ENCODE results near the gene ERICH2.

Gene ERICH2

GRCh38 chr2:170843656-170844055 lies 73.5 kb downstream of the ERICH2 start:
- no peak for DNase-seq (ENCODE audit: low spot score)
- no peak overlapping the region for H3K4me3 ChIP-seq
- no peak overlapping the region for H3K27ac ChIP-seq
- TF ChIP-seq, protein P1, sequence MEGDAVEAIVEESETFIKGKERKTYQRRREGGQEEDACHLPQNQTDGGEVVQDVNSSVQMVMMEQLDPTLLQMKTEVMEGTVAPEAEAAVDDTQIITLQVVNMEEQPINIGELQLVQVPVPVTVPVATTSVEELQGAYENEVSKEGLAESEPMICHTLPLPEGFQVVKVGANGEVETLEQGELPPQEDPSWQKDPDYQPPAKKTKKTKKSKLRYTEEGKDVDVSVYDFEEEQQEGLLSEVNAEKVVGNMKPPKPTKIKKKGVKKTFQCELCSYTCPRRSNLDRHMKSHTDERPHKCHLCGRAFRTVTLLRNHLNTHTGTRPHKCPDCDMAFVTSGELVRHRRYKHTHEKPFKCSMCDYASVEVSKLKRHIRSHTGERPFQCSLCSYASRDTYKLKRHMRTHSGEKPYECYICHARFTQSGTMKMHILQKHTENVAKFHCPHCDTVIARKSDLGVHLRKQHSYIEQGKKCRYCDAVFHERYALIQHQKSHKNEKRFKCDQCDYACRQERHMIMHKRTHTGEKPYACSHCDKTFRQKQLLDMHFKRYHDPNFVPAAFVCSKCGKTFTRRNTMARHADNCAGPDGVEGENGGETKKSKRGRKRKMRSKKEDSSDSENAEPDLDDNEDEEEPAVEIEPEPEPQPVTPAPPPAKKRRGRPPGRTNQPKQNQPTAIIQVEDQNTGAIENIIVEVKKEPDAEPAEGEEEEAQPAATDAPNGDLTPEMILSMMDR (IDR thresholded peaks at IDR 0.05): no peak

DNA sequence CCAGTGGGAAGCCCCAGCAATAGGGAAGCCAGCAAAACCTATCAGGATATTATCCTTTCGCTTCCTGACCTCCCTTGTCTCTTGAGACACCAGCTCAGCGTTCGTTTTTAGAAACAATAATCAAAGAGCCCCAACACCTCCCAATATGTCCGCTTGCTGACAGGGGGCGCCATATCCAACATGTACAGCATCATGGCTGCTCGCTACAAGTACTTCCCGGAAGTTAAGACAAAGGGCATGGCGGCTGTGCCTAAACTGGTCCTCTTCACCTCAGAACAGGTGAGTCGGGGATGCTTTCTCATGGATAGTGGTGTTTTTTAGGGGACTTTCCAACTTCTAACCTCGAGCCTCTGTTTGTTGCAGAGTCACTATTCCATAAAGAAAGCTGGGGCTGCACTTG lies 75.2 kb downstream of the ERICH2 start:
- no peak for DNase-seq (ENCODE audit: low spot score)
- no peak overlapping the region for H3K4me3 ChIP-seq
- TF ChIP-seq, protein P1 (IDR thresholded peaks at IDR 0.05): no peak
- H3K27ac ChIP-seq: no peak overlapping the region

GRCh38 chr2:170846314-170846713 lies 76.1 kb downstream of the ERICH2 start:
- no peak overlapping the region for H3K27ac ChIP-seq
- H3K4me3 ChIP-seq: no peak overlapping the region
- no peak for DNase-seq (ENCODE audit: low spot score)
- TF ChIP-seq, protein P1 (IDR thresholded peaks at IDR 0.05): no peak

- no peak overlapping the region for H3K4me3 ChIP-seq
- TF ChIP-seq, protein P1 (IDR thresholded peaks at IDR 0.05): no peak
- no peak for DNase-seq (ENCODE audit: low spot score)
- no peak overlapping the region for H3K27ac ChIP-seq
Measured at GRCh38 chr2:170847716-170848115, 77.5 kb downstream of the ERICH2 start.
